GM19240 (cell line): ENCODE results near the gene TUBGCP6.
"Not testable (repeated sequence)": the region's sequence is repeated elsewhere in the genome, so short reads cannot be mapped to it uniquely, and the experiment has no call there.

Experiments used
- DNase-seq: peaks from one replicate; pipeline ENCODE4 v3.0.0; 2011; ENCODE audit warnings: low spot score; ENCODE audit not compliant: insufficient read length

TUBGCP6 gene

GRCh38 chr22:50280022-50280707 is 35.3 kb upstream of the TUBGCP6 start:
- no peak for DNase-seq

- DNase-seq: no peak
These were observed 34.3 kb upstream of the TUBGCP6 start for GRCh38 chr22:50278956-50279619.

GRCh38 chr22:50278461-50278860 is 33.6 kb upstream of the TUBGCP6 start:
- no peak for DNase-seq

DNA sequence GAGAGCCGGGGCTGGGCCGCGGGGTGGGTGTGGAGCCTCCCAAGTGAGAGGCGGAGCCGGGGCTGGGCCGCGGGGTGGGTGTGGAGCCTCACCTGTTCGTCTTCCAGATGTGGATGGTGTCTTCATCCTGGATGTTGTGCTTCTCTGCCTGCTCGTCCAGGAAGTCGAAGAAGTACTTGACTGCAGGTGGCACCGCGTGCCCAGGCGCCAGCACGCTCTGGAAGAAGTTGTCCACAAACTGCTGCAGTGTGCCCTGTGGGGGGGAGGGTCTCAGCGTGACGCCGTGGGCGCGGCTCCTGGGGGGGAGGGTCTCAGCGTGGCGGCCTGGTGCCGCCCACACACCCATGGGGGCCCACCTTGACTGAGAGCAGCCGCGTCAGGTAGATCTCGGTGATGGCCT is 32.9 kb upstream of the TUBGCP6 start:
- no peak for DNase-seq

- DNase-seq: peak; percentile 92
These were observed 31.3 kb upstream of the TUBGCP6 start for GRCh38 chr22:50276143-50276542.

- no peak for DNase-seq
These were observed 30.6 kb upstream of the TUBGCP6 start for GRCh38 chr22:50275181-50276055.

DNA sequence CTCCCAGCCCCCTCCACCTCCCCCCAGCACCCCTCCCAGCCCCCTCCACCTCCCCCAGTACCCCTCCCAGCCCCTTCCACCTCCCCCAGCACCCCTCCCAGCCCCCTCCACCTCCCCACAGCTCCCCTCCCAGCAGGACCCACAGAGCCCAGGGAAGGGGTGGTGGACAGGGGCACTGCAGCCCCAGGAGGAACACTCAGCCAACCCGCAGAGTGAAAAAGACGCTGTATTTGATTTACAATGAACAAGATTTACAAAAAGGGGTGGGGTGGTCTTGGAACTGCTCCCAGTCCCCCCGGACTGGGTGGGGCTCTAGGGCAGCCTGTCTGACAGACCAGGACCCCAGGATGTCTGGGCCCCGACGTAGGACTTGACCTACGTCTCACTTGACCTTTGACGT is 29.9 kb upstream of the TUBGCP6 start:
- no peak for DNase-seq

DNA sequence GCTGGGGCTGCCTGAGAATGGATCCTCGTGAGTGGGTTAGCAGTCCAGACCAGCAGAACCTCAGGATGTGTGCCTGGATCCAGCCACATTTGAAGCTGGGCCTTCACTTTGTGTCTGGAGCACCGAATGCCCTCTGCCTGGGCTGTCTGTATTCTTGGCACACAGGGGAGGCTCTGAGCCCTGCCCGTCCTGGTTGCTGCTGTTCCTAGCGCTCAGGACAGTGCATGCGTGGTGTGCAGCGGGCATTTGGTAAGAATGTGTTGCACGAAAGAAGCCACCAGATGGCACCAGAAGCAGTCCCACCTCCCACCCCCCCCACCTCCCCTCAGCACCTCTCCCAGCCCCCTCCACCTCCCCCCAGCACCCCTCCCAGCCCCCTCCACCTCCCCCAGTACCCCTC is 29.5 kb upstream of the TUBGCP6 start:
- no peak for DNase-seq

DNA sequence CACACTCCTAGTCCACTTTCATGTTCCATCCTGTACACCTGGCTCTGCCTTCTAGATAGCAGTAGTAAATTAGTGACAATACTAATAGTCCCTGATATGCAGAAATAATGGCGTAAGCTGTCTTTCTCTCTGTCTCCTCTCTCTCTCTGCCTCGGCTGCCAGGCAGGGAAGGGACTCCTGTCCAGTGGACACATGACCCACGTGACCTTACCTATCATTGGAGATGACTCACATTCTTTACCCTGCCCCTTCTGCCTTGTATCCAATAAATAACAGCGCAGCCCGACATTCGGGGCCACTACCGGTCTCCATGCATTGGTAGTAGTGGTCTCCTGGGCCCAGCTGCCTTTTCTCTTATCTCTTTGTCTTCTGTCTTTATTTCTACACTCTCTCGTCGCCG is 29.0 kb upstream of the TUBGCP6 start:
- DNase-seq: not testable (repeated sequence)

- not testable (repeated sequence) for DNase-seq
These were observed 28.5 kb upstream of the TUBGCP6 start for GRCh38 chr22:50273352-50273751.

DNA sequence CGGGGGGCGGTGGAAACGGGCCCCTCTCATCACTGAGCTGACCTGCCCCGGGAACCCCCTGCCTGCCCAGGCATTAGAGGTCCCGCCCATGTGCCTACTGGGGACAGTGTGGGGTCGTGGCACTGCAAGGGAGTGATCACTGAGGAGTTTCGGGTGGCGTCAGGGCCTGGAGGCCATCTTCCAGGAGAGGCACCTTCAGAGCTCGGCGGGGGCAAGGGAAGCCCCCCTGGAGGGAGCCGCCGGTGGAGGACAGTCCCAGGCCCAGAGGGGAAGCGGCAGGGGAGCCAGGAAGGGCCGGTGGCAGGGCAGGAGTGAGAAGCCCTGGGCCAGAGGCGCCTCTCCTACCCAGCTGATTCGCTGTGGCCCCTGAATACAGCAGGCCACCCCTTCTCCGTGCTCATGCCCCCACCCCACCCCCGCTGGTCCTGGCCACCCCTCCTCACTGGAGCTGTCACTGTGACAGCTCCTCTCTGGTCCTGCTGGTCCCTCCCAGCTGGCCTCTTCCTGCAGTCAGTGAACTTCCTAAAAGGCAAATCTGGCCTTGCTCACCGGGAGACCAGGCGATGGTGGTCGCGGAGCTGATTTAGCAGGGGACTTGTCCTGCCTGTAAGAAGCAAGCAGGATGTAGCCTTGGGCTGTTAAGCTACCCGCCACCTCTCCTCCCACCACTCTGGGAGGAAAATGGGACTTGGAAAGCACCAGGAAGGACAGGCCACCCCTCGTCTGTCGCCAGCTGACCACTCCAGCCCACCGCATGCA is 27.4 kb upstream of the TUBGCP6 start:
- no peak for DNase-seq

GRCh38 chr22:50271519-50271970 is 26.7 kb upstream of the TUBGCP6 start:
- DNase-seq: peak; percentile 77

GRCh38 chr22:50270666-50271394 is 26.0 kb upstream of the TUBGCP6 start:
- DNase-seq: peak; percentile 81

DNA sequence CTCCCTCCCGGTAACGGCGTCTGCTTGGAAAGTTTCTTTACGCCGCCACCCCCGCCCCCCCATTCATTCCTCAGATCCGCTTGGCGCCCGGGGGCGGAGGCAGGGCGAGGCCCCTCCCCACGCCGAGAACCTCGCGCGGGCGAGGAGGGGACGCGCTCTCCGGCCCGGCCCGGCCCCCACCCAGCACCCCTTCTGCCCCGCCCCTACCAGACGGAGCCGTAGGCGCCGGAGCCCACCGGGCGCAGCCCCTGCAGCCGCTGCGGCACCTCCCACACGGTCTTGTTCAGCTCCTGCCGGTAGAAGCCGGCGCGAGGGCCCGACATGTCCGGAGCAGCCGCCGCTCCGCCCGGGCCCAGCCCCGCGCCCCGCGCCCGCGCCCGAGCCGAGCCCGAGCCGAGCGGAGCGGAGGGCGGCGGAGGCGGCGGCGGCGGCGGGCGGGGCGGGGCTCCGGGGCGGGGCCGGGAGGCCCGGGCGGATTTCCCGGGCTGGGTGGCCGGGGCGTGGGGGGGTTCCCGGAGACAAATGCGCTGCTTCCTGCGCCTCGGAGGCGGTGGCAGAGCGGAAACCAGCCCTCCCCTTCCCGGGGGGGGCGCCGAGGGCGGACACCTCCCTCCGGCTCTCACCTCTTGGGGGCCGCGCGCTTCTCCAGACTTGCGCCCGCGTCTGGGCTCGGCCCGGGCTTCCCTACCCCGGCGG is 25.3 kb upstream of the TUBGCP6 start, which contains the start of gene MAPK11:
Gene MAPK11 (minus strand): TSS at position 411 of the 696 bp plus-strand sequence. CDS start 88 bp downstream, at position 323.
- peak; percentile 68 for DNase-seq

DNA sequence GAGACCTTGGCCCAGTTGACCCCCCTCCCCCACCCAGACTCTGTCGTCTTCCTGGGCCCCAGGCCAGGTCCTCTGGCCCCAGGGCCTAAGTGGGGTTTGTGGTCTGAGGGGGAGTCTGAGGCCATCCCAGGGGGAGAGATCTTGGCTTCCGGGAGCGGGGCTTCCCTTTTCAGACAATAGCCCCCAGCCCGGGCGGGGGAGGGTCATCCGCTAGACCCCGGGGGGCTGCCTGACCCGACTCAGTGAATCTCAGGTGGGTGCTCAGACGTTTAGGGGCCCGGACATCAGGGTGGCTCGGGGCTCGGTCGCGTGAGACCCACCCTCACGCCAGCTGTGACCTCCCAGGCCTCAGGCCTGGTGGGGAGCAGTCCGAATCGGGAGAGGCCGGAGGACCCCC is 24.7 kb upstream of the TUBGCP6 start:
- no peak for DNase-seq

- no peak for DNase-seq
These were observed 23.9 kb upstream of the TUBGCP6 start for GRCh38 chr22:50268655-50269113.

- DNase-seq: no peak
These were observed 23.0 kb upstream of the TUBGCP6 start for GRCh38 chr22:50267591-50268390.

GRCh38 chr22:50266994-50267393 is 22.2 kb upstream of the TUBGCP6 start:
- no peak for DNase-seq
